GM19467 (cell line): Measurements from ENCODE around the gene ZNF680.
"Not testable (repeated sequence)": the region's sequence is repeated elsewhere in the genome, so short reads cannot be mapped to it uniquely, and the experiment has no call there.

ENCODE experiments used
- ATAC-seq: cut with Tn5 transposase; IDR thresholded peaks from one replicate; pipeline ENCODE4 v1.9.1; 2021; ENCODE audit warnings: mild to moderate bottlenecking, moderate library complexity; ENCODE audit not compliant: unreplicated experiment

Gene ZNF680

DNA sequence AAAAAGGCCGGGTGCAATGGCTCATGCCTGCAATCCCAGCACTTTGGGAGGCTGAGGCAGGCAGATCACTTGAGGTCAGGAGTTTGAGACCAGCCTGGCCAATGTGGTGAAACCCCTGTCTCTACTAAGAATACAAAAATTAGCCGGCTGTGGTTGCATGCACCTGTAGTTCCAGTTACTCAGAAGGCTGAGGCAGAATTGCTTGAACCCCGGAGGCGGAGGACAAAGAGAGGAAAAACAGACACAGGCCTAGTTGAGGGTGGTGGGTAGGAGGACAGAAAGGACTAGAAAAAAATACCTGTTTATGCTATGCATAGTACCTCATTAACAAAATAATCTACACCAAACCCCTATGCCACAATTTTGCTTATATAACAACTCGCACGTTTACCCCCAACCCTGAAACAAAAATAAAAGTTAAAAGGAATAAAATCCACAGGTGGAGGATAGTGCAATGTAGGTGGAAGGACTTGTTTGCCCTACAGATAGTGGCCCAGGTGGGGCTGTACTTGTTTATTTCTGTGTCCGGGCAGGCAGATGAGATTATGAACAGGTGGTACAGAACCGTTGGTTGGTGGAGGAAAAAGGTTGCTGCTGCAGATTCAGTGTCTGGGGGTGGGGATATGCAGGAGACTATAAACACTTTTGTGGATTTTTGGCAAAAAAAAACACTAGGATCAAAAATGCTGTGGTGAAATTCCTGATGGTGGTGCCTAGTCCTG is 5.1 kb downstream of the ZNF680 start:
- no peak for ATAC-seq

DNA sequence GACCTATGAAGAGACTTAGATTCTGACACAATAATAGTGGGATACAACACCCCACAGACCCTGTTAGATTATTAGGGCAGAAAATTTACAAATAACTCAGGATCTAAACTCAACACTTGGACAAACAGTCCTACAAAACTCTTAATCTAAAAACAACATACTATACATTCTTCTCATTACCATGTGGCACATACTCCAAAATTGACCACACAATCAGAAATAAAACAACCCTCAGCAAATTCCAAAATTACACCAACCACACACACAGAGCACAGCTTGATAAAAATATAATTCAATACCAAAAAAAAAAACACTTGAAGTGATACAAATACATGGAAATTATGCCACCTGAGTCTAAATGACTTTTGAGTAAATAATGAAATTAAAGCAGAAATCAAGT is 7.8 kb downstream of the ZNF680 start:
- no peak for ATAC-seq

DNA sequence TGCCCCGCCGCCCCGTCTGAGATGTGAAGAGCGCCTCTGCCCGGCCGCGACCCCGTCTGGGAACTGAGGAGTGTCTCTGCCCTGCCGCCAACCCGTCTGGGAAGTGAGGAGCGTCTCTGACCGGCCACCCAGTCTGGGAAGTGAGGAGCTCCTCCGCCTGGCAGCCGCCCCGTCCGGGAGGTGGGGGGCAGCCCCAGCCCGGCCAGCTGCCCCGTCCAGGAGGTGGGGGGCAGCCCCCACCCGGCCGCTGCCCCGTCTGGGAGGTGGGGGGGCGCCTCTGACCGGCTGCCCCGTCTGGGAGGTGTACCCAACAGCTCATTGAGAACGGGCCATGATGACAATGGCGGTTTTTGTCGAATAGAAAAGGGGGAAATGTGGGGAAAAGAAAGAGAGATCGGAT is 8.7 kb downstream of the ZNF680 start:
- ATAC-seq: not testable (repeated sequence)

DNA sequence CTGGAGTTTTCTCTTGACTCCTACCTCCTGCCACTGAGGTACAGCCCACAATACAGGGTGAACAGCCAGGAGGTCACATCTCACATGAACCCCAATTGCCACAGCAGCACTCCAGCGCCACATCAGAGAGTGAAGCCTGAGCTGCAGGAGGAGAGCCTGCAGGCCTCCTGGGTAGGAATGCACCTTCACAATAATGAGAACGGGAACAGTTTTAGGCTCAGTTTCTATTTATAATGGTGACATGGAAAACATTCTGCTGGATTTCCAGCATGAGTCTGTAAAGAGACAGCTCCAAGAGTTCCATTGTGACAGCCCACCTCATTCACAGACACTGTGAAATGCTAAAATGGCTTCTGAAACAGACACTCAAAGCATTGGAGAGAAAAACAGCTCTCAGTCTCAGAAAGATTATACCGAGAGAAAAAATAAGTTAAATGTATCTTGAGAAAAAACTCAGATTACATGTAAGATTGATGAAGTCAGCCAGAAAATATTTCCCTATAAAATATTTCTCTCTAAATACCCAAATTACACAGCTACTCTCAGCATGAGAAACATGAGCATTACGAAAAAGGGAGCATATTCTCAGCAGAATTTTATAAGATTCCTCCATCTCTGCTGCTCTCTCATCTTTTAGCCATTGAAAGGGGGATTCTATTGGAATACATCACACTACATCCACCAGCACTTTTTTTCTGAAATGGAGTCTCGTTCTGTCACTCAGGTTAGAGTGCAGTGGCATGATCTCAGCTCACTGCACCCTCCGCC is 11.3 kb downstream of the ZNF680 start:
- no peak for ATAC-seq

DNA sequence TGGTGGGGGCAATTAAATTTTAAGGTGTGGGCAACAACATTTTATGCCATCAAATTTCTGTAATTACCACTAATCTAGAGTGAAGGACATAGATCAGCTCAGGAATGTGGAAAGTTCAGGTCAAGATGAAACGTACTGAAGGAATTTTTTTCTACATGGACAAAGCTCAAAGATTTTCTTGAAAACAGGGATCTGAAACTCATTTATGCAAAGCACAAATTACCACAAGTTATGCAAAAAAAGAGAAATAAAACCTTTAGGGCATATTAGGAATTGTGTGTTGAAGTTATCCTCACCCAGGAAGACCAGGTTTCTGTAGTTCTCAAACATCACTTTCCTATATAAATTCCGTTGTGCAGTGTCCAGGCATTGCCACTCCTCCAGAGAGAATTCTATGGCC is 18.9 kb downstream of the ZNF680 start:
- no peak for ATAC-seq

DNA sequence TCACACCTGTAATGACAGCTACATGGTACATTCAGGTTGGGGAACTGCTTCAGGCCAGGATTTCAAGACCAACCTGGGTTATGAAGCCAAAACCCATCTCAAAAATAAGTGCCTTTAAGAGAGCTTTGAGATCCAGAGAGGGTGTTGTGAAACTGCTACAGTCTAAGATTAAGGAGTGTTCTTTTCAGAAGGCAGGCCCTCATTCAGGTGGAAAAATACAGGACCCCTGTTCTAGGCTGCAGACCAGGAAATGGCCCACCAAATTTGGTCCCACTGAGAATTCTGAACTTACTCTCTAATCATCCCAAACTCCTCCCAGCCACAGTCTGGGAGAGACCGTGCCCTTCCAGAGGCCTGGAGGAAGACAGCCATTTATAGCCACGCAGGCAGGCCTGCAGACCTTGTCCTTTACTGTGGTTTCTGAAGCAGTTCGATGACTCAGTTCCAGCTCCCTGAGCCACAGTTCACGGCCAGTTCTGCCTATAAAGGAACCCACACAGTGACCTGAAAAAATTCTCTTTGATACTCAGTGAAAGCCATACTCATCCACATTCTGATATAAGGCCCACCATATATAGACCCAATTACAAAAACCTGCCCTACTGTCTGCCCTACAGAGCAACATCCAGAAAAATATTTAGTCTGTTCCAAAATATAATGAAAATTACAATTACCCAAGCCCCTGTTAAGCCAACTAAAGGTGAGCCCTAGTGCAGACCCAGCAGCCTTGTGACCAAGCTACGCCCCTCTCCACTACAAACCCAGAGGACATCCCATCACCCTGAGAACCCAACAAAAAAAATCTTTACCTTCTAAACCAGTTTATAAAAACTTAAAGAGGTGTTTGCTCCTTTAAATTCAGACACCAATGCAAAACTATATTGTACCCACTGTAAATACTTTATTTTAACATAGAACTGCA is 21.2 kb downstream of the ZNF680 start:
- no peak for ATAC-seq

DNA sequence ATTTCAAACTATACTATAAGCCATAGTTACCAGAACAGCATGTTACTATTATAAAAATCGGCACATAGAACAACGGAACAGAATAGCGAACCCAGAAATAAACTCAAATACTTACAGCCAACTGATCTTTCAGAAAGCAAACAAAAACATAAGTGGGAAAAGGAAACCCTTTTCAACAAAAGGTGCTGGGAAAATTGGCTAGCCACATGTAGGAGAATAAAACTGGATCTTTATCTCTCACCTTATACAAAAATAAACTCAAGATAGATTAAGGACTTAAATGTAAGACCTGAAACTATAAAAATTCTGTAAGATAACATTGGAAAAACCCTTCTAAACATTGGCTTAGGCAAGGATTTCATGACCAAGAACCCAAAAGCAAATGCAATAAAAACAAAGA is 29.1 kb downstream of the ZNF680 start:
- ATAC-seq: no peak

DNA sequence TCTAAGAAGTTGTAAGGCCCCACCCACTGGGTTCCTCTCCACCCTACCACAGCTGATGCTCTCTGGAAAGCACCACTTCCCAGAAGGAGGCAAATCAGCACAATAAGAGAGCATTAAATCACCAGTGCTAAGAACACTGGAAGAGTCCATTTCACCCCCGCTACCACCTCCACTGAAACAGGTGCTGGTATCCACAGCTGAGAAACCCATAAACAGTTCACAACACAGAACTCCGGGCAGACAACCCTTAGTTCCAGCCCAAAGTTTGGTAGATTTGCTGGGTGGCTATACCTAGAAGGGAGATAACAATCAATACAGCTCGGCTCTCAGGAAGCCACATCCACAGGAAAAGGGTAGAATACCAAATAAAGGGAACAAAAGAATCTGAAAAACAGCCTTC is 34.1 kb downstream of the ZNF680 start:
- ATAC-seq: no peak

DNA sequence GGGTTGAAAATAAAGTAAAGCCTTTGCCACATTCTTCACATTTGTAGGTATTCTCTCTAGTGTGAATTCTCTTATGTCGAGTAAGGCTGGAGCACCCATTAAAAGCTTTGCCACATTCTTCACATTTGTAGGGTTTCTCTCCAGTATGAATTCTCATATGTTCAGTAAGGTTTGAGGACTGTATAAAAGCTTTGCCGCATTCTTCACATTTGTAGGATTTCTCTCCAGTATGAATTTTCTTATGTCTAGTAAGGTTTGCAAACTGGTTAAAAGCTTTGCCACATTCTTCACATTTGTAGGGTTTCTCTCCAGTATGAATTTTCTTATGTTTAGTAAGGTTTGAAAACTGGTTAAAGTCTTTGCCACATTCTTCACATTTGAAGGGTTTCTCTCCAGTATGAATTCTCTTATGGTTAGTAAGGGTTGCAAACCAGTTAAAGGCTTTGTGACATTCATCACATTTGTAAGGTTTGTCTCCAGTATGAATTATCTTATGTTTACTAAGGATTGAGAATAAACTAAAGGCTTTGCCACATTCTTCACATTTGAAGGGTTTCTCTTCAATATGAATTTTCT is 41.4 kb downstream of the ZNF680 start:
- ATAC-seq: no peak

DNA sequence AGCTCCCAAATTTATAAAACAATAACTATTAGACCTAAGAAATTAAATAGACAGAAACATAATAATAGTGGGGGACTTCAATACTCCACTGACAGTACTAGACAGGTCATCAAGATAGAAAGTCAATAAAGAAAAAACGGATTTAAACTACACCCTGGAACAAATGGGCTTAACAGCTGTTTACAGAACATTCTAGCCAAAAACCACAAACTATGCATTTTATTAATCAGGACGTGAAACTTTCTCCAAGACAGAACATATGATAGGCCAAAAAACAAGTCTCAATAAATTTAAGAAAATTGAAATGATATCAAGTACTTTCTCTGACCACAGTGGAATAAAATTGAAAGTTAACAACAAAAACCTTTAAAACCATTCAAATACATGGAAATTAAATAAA is 46.4 kb downstream of the ZNF680 start:
- no peak for ATAC-seq

DNA sequence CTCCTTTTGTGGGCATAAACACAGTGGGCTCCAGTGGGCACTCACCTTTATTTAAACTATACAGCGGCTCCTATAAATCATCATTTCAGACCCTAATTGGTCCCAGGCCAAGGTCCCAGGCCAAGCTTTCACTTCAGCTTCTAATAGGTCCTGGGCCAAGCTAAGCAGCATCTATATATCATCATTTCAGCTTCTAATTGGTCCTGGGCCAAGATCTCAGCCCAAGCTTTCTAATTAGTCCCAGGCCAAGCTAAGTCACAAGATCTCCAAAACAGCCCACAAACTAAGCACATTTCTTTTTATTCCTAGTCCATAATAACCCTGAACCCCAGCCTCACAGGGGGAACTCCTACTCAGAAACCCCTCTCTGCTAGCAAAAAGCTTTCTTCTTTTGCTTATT is 47.1 kb downstream of the ZNF680 start:
- no peak for ATAC-seq

DNA sequence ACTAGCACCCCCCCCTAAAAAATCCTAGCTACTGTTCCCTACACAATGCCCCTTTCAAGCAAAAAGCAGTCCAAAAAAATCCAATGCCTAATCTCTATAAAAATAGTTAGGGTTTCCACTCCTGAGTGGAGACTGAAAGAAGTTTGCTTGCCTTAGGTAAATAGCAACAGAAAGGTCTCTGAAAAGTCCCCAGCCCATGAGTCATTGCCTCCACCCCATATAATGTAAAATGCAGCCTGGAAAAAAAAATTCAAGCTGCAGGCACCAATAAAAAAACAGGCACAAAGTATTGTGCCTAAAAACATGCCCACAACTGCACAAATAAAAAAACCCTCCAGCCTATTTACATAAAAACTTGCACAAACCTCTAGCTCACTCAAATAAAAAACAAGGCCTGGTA is 47.5 kb downstream of the ZNF680 start:
- no peak for ATAC-seq

DNA sequence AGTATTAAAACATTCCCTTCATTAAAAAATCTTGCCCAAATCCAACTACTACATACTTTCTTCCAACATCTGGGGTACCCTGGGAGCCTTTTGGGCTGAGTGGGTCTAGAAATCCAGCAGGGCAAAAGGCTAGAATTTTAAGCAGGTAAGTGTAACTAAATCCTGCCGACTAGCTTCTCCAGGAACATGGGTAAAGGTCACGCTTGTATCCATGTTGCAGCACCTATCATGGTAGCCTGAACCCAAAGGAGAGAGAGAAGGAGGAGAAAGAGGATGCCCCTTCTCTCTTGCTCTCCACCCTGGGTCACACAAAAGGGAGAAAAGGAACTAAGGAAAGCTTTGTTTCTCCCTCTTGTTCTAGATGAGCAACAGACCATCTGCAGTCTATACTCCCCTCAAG is 53.3 kb downstream of the ZNF680 start:
- no peak for ATAC-seq

DNA sequence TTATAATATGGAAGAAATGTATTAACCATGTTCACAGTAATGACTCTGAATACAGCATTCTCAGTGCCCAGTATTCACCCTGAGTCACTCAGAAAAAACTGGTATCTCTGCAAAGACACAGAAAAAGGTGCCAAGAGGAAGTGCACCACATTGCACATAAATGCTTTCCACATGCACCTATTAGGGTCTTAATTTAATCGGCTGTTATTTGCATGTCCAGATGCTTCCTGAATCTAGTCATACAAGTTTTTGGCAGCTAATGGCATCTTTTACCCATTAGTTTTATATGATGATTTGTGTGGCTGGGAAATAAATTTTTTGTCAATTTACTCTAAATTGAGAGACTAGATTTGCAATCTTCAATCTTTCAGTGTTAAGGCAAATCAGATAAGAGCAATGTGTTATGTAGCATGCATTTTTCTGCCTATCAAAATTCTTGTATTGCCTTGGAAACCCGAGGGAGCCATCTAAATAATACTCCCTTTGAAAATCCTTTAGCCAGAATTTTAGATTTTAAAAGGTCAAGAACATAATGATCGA is 58.2 kb downstream of the ZNF680 start:
- no peak for ATAC-seq

DNA sequence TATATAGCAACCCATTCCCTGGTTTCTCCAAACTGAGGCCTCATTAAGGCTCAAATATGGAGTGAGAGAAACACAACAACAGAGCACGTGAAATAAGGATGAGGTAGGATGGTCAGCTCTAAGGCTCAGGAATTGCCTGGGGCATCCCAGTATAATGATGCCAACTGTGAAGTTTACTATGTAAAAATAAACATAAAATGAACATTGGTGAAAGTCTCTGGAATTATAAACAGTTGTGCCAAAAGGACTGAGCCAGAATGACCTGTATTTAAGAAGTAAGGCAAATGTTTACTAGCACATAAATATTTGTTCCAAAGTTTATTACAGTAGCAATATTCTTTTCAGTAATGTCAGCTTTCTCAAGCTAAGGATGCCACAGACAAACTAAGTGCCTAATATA is 64.6 kb downstream of the ZNF680 start:
- ATAC-seq: no peak

DNA sequence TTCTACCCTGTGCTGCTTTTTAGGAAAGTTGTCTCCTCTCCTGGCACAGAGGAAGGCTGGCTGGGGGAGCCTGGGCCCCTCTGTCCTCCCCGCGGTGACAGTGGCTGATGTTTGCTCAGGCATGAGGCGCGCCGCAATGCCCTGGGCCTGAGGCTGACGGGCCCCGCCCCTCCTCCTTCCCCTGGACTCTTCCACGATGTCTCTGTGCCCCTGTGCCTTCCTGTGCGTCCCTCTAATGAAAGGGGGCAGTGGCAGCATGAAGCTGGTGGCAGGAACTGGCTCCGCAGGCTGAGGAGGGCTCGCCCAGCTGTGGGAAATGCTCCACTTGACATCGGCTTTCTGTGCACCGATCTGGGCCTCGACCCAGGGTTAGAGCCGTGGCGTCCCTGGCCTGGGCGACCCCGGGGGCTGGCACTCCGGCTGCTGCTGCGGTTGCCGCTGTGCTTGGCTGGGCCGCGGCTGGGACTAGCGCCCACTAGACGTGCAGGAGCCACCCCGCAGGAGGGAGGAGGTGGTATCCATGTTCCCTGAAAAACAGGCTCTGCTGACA is 67.9 kb downstream of the ZNF680 start:
- no peak for ATAC-seq

DNA sequence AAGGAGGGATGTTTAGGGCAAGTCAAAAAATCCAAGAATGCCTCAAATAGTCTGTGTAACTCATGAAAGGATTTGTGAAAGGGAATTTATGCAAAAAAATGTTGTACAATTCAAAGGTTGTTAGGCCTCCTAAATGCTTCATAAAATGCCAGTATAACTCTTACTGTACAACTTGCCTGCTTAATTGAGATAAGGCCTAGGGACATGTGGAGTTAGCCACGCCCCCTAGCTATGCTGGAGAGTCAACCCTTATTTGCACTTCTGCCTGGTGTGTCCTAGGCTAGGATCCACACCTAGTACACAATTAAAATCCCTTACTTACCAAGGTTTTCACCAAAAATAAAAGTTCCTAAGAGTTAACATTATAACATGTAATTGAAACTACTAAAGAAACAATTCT is 77.2 kb downstream of the ZNF680 start:
- no peak for ATAC-seq
